Kidney (tissue), 14 donors: Measurements from ENCODE around the gene FCGR3A. TPM values are rescaled to one million over a fixed set of nuclear protein-coding genes. Genes with fewer than 3 reads are reported as not detected.
A peak's percentile ranks its signal among the peaks of the same experiment; 100 is the strongest.
"Not testable (repeated sequence)": the region's sequence is repeated elsewhere in the genome, so short reads cannot be mapped to it uniquely, and the experiment has no call there.

Experiments used
- DNase-seq, 5 donors: peaks; one replicate each; pipeline ENCODE4 v3.0.0-alpha.2; 2013 to 2020
- FAIRE-seq: peaks from 2 replicates; lab custom pipeline; 2012; peaks lifted over from hg19 to GRCh38; lab: Jason Lieb, UNC
- H3K27ac ChIP-seq, 2 donors: one replicate each; pipeline ENCODE4 v1.7.0; 2013; ENCODE audit warnings: low read depth in 2 of 2, low read length in 2 of 2, inconsistent platforms in 1 of 2
- H3K27me3 ChIP-seq: one replicate; pipeline ENCODE4 v1.7.1; 2013; ENCODE audit warnings: low read length, inconsistent platforms; ENCODE audit not compliant: control insufficient read depth, insufficient read depth
- H3K36me3 ChIP-seq, 3 donors: one replicate each; pipeline versions ENCODE4 v1.7.0 to v1.7.1; 2013; ENCODE audit warnings: low read length in 3 of 3, control low read depth in 1 of 3, inconsistent platforms in 1 of 3; ENCODE audit not compliant: insufficient read depth in 3 of 3, control insufficient read depth in 2 of 3
- H3K4me1 ChIP-seq, 3 donors: one replicate each; pipeline versions ENCODE4 v1.7.0 to v1.7.1; 2013; ENCODE audit warnings: low read length in 3 of 3, inconsistent platforms in 1 of 3, low read depth in 1 of 3; ENCODE audit not compliant: control insufficient read depth in 2 of 3, insufficient read depth in 2 of 3
- H3K4me3 ChIP-seq, 3 donors: one replicate each; pipeline versions ENCODE4 v1.7.0 to v1.8.1; 2013; ENCODE audit warnings: low read length in 3 of 3, control low read depth in 1 of 3, inconsistent platforms in 1 of 3
- H3K9ac ChIP-seq, 3 donors: one replicate each; pipeline versions ENCODE4 v1.7.0 to v1.7.1; 2013; ENCODE audit warnings: low read length in 3 of 3, control low read depth in 1 of 3, inconsistent platforms in 1 of 3
- H3K9me3 ChIP-seq, 3 donors: one replicate each; pipeline versions ENCODE4 v1.7.0 to v1.7.1; 2013; ENCODE audit warnings: low read length in 3 of 3, control low read depth in 1 of 3, inconsistent platforms in 1 of 3; ENCODE audit not compliant: control insufficient read depth in 2 of 3, insufficient read depth in 1 of 3
- intact Hi-C: fragments of 100-400 bp; cut with DNase I; formaldehyde crosslinking; loops from one replicate; pipeline ENCODE4 v1.11.1; 2022
- polyA plus RNA-seq: library from polyadenylated mRNA; stranded (reverse); fragments of 350-450 nt; fragmentation: Illumina TruSeq; extraction: RNeasy Lipid Tissue Mini Kit (QIAGEN cat#74804); gene quantifications from one replicate; pipeline ENCODE4 v1.2.3, GENCODE V29; 2014; ENCODE audit warnings: low read depth, low replicate concordance; ENCODE audit not compliant: insufficient read depth
- total RNA-seq: library from RNA; stranded (reverse); fragmentation: NEBNext Ultra II Directional; extraction: Animal tissue kit (Norgen Biotek cat#: 25700); gene quantifications from one replicate; pipeline ENCODE4 v1.2.1, GENCODE V29; 2021
- TF ChIP-seq, protein P1 (sequence below): IDR thresholded peaks from 3 replicates; pipeline ENCODE4 v1.5.1; 2012; ENCODE audit warnings: mild to moderate bottlenecking, moderate library complexity, borderline replicate concordance; ENCODE audit not compliant: insufficient read depth; ENCODE audit errors: extremely low read depth
- donor health status: control.
- donor health status: control.
- donor health status: control.
- donor health status: control.
- donor health status: control.
- donor health status: DM: yes; HTN: yes; CAD: no.
- donor health status: Normal renal cell carcinoma (clear cell type).

The FCGR3A gene
- total and polyA plus RNA-seq, 2 donors from 2014 or later, result 12.2 to 41.7 TPM

DNA sequence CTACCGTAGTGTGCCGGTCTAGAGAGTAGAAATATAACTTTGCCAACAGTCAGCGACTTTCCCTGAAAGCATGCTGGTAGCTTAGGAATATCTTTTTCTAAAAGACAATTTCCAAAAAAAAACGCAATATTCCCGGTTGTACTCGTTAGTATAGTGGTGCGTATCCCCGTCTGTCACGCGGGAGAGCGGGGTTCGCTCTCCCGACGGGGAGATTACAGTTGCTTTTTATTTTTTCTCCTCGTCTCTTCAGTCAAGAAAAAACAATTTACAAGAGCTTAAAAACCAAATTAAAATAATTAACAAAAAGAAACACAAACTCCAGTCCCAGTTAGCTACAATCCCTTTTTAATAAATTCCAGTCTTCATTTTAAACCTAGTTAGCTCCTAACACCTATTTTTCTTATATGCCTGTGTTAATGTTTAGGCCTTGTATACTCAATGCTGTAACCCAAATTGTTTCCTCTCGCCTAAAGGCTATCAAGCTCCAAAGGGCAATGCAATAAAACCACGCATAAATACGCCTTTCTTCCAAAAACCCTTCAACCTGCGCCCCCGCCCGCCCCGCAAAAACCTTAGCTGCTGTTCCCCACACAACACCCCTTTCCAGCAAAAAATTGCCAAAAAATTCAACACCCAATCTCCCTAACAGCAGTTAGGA, 17.5 kb downstream of the FCGR3A start:
- TF ChIP-seq, protein P1, sequence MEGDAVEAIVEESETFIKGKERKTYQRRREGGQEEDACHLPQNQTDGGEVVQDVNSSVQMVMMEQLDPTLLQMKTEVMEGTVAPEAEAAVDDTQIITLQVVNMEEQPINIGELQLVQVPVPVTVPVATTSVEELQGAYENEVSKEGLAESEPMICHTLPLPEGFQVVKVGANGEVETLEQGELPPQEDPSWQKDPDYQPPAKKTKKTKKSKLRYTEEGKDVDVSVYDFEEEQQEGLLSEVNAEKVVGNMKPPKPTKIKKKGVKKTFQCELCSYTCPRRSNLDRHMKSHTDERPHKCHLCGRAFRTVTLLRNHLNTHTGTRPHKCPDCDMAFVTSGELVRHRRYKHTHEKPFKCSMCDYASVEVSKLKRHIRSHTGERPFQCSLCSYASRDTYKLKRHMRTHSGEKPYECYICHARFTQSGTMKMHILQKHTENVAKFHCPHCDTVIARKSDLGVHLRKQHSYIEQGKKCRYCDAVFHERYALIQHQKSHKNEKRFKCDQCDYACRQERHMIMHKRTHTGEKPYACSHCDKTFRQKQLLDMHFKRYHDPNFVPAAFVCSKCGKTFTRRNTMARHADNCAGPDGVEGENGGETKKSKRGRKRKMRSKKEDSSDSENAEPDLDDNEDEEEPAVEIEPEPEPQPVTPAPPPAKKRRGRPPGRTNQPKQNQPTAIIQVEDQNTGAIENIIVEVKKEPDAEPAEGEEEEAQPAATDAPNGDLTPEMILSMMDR, result no peak
- Histone ChIP-seq H3K27me3 (no peaks in the 10 kb centered on the region), H3K9me3 (no peaks in the 10 kb centered on the region), H3K27ac (peak overlapping the region; percentile 9 to 32), H3K36me3 (no peaks in the 10 kb centered on the region), H3K9ac (no peak overlapping the region), H3K4me1 (peaks cover 0 to 7% (median 0%) of the 10 kb centered on the region in 3 donors), H3K4me3 (no peak overlapping the region)
- intact Hi-C loops, result no loop called here
- no peak for FAIRE-seq
- DNase-seq, result peak in 2 of 5 donors; percentile 32 to 61

DNA sequence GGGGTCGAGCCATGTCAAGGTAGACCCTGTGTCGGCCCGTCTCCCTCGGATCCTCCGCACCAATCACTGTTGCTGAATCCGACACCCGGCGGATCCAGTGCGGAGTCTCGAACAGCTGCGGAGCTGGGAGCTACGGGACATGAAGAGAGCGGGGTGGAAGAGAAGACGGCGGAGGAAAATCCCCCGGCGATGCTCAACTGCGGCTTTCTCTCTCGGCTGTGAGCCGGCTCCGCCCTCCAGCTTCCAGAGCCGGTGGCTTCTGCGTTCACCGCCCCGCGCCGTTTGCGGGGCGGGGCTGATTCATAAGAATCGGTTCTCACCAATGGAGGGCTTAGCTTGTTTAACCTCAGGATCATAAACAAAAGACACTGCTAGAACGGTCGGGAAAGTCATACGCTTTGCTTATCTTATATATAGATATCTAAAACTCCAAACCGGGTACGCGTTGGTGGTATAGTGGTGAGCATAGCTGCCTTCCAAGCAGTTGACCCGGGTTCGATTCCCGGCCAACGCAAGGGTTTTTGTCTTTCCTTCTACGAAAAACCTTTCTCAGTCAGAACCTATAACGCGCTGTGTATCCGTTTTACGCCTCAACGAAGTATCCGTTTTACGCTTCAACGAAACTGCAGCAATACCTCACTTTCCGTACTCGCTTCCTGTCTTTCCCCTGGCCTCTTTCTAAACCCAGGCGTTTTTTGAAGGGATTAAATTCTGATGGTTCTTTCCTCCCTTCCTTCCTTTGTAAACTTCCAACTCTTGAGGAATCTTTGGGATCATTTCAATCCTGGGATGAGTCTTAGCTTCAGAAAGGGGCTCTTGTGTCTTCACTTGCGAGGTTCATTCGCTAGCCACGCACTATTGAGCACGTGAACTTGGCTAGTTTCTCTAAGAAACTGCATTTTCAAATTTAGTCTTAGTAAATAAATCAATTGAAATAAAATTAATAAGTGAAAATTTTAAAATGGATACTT, 18.7 kb downstream of the FCGR3A start:
- H3K9me3 ChIP-seq, H3K27me3 ChIP-seq, H3K36me3 ChIP-seq, intact Hi-C loops, H3K4me1 ChIP-seq, FAIRE-seq: not testable (repeated sequence)
- H3K9ac ChIP-seq, result peak overlapping the region; percentile 57 to 97 (median 75)
- peak; percentile 90 to 97 (median 92) for DNase-seq
- H3K27ac ChIP-seq, result peak overlapping the region; percentile 30 to 92
- peak overlapping the region; percentile 72 to 76 (median 75) for H3K4me3 ChIP-seq

DNA sequence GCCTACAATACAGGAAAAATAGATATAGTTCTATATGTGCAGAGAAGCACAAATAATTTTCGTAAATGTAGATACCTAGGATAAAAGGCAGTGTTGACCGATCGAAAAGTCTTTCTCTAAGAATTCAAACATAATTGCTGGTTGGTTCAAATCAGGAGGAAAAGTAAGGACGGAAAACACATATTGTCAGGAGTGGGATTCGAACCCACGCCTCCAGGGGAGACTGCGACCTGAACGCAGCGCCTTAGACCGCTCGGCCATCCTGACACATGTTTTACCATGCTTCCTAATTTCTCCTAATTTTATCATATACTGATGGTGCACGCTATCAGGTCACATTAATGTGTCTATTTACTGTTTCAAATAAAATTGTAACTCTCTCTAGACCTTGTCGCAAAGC, 19.5 kb downstream of the FCGR3A start:
- H3K9me3 ChIP-seq, H3K27me3 ChIP-seq, FAIRE-seq, intact Hi-C loops, H3K36me3 ChIP-seq, H3K4me1 ChIP-seq: not testable (repeated sequence)
- peak; percentile 58 to 85 (median 81) for DNase-seq
- H3K27ac ChIP-seq, result peak overlapping the region in 1 of 2 donors; percentile 92
- peak overlapping the region; percentile 63 to 76 (median 72) for H3K4me3 ChIP-seq
- H3K9ac ChIP-seq, result peak overlapping the region in 1 of 3 donors; percentile 39

DNA sequence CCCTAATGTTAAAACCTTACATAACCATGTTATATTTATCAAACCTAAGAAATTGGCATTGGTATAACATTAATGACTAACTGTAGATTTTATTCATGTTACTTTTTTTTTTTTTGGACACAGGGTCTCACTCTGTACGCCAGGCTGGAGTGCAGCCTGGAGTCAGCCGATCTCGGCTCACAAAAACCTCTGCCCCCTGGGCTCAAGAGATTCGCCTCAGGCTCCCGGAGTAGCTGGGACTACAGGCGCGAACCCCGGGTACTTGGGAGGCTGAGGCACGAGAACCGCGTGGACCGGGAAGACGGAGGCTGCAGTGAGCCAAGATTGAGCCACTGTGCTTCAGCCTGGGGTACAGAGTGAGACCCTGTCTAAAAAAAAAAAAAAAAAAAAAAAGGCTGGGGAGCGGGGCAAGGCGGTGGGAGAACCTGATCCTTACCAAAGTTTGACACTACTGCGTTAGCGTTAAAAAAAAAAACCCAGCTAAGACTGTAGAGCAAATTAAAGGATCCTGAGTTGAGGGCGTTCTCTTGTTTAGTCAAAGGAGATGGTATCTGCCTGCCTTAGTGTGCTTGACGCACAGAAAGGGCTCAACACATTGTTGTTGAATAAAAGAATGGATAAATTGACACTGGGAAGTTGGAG, 20.0 kb downstream of the FCGR3A start:
- H3K36me3 ChIP-seq, H3K27me3 ChIP-seq, H3K4me1 ChIP-seq, DNase-seq, H3K27ac ChIP-seq, intact Hi-C loops, H3K9me3 ChIP-seq, FAIRE-seq, H3K9ac ChIP-seq: not testable (repeated sequence)
- peak overlapping the region in 2 of 3 donors; percentile 72 to 76 for H3K4me3 ChIP-seq

DNA sequence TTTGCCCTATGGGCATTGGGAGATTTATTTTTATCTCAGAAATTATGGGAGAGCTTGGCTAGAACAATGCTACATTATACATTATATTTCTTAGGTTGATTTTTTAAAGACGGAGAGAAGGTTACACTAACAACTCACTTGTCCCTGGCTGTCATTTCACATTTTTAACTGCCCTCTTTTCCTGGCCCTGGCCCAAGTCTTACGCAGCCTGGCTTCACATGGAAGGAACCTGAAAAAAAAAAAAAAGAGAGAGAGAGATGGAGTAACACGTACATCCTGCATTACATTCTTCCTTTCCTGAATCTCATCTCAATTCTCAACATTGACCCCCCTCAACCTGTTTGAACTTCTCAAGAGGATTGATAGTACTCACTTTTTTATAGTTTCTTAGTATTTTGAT, 21.1 kb downstream of the FCGR3A start:
- intact Hi-C loops, H3K27ac ChIP-seq, H3K4me3 ChIP-seq, H3K36me3 ChIP-seq, H3K4me1 ChIP-seq, FAIRE-seq, H3K9ac ChIP-seq, H3K9me3 ChIP-seq, H3K27me3 ChIP-seq: not testable (repeated sequence)
- DNase-seq, result peak in 1 of 5 donors; percentile 45

DNA sequence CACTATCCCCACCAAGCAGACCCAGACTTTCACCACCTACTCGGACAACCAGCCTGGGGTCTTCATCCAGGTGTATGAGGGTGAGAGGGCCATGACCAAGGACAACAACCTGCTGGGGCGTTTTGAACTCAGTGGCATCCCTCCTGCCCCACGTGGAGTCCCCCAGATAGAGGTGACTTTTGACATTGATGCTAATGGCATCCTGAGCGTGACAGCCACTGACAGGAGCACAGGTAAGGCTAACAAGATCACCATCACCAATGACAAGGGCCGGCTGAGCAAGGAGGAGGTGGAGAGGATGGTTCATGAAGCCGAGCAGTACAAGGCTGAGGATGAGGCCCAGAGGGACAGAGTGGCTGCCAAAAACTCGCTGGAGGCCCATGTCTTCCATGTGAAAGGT, 23.7 kb downstream of the FCGR3A start:
- H3K4me3 ChIP-seq, H3K9ac ChIP-seq, H3K27me3 ChIP-seq, H3K9me3 ChIP-seq, H3K27ac ChIP-seq, intact Hi-C loops, H3K4me1 ChIP-seq, FAIRE-seq, DNase-seq, H3K36me3 ChIP-seq: not testable (repeated sequence)

DNA sequence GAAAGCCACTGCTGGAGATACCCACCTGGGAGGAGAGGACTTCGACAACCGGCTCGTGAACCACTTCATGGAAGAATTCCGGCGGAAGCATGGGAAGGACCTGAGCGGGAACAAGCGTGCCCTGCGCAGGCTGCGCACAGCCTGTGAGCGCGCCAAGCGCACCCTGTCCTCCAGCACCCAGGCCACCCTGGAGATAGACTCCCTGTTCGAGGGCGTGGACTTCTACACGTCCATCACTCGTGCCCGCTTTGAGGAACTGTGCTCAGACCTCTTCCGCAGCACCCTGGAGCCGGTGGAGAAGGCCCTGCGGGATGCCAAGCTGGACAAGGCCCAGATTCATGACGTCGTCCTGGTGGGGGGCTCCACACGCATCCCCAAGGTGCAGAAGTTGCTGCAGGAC, 24.3 kb downstream of the FCGR3A start:
- H3K9me3 ChIP-seq, intact Hi-C loops, FAIRE-seq, H3K27me3 ChIP-seq, H3K9ac ChIP-seq, H3K27ac ChIP-seq, H3K4me1 ChIP-seq, H3K36me3 ChIP-seq: not testable (repeated sequence)
- peak overlapping the region in 1 of 3 donors; percentile 60 for H3K4me3 ChIP-seq
- DNase-seq, result peak in 1 of 5 donors; percentile 34
